GM10847 (cell line): ENCODE measurements around the gene RPUSD1.

Experiments
- POLR2A ChIP-seq: IDR thresholded peaks from 2 replicates; pipeline ENCODE4 v1.6.1; 2011; ENCODE audit not compliant: insufficient read length; ENCODE audit errors: extremely low read depth

RPUSD1 gene, protein sequence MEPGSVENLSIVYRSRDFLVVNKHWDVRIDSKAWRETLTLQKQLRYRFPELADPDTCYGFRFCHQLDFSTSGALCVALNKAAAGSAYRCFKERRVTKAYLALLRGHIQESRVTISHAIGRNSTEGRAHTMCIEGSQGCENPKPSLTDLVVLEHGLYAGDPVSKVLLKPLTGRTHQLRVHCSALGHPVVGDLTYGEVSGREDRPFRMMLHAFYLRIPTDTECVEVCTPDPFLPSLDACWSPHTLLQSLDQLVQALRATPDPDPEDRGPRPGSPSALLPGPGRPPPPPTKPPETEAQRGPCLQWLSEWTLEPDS

DNA sequence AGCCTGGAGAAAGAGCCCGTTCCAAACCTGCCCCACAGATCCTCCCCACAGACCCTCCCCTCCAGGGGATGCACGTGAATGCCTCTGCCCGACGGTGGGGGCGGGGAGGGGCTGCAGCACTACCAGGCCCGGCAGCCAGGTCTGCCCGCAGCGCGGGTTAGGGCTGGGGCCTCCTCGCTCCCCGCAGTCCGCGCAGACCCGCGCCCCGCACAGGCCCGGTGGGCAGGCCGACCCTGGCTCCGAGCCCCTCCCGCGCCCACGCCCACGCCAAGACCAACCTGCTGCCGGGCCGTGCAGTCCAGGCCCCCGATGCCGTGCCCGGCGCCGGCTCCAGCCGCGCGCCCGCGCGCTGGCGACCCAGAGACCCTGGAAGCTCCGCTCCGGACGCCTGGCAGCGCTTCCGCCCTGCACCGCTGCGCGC, at the start of gene RPUSD1:
Gene RPUSD1, minus strand, starts transcription at position 404 of the 421 bp plus-strand sequence. CDS start 644 bp downstream, outside the sequence.
- peak; percentile 47 for TF ChIP-seq POLR2A

- TF ChIP-seq POLR2A, result no peak
Measured at GRCh38 chr16:836221-836620, 48.0 kb upstream of the RPUSD1 start.

GRCh38 chr16:835373-835772, 47.2 kb upstream of the RPUSD1 start:
- TF ChIP-seq POLR2A, result no peak

DNA sequence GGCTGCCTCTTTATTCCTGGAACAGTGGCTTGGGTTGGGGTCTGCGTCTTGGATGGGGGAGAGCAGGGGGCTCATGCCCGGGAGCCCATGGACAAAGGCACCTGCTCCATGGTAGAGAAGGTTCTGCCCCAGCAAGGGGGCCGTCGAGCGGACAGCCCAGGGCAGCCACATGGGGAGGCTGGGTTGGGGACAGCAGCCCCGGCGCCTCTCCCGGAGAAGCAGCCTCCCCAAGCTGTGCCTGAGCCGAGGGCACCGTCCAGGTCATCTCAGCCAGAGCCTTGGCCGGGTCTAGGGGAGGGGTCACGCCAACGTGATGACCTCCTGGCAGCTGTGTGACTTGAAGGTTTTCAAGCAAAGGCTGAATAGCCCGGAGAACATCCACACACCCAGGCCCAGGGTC, 45.2 kb upstream of the RPUSD1 start:
- TF ChIP-seq POLR2A, result no peak

- no peak for TF ChIP-seq POLR2A
Measured at GRCh38 chr16:832652-833336, 44.6 kb upstream of the RPUSD1 start.

- no peak for TF ChIP-seq POLR2A
Measured at GRCh38 chr16:831571-832413, 43.6 kb upstream of the RPUSD1 start.

DNA sequence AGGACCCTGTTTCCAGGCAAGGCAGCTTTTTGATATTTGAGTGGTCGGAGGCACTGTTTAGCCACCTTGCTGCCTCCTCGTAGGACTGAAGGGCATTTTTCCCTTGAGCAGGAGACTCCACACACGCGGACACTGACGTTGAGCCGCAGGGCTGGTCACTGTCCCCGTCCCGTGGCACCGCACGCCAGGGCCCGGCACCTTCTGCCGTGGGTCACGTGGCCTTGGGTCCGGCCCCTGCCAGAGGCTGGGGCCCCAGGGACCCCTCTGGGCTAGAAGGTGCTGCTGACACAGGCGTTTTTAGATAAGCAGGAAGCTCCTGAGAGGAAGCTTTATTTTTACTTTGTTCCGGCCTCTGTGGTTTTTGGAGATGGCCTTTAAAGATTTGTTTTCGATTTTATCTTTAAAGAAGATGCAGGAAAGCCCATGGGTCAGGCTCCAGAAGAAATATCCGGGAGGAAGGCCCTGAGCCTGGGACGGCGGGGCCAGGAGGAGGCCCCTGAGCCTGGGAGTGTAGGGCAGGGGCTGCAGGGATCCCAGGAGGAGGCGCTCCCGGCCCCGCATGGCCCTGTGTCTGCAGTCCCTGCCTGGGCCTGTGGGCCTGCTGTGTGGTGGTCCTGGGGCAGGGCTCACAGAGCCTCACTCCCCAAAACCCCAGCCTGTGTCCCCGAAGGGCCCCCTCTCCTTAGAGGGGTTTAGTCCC, 42.8 kb upstream of the RPUSD1 start:
- no peak for TF ChIP-seq POLR2A

DNA sequence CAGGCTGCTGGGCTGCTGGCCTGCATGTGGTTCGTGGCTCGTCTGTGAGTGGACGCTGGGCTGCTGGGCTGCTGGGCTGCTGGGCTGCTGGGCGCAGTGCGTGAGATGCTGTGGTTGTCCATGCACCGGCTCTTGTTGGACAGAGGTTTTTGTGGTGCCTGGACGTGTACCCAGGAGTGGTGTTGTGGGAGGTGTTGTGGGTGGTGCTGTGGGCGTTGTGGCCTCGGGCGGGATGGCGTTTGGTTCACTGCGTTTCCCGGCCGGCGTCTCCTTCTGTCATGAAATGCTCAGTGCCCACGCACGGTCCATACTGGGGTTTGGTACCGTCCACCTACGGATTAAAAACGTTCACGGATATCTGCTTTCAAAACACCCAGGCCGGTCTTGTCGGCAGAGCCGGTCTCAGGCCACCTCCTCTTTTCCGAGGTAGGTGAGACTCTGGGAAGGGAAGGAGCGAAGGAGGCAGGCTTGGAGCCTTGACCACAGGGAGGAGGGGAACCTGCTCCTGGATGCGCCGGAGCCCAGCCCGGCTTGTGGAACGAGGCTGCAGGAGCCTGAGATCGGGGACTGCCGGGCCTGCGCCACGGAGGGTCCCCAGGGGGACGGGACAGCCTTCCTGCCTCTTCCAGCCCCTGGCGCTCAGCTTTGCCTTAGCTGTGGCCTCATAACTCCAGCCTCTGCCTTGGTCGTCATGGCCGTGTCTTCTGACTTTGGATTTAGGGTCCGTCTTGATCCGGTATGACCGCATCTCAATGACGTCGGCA, 42.1 kb upstream of the RPUSD1 start:
- no peak for TF ChIP-seq POLR2A

DNA sequence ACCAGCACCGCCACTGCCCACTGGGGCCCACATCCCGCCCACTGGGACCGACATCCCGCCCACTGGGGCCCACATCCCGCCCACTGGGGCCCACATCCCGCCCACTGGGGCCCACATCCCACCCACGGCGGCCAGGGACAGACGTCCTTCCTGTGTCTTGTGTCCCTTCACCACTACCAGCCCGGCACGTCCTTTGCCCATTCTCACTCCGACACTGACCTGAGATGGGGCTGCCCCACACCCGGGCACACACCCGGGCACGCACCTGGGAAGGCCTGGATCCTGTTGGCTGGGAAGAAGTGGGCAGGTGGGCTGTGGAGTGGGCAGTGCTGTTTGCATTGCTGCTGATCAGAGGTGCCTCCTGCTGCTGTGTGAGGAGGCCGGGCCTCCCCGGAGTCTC, 40.7 kb upstream of the RPUSD1 start:
- TF ChIP-seq POLR2A, result no peak

GRCh38 chr16:827513-827912, 39.3 kb upstream of the RPUSD1 start:
- no peak for TF ChIP-seq POLR2A

GRCh38 chr16:825341-826061, 37.3 kb upstream of the RPUSD1 start:
- no peak for TF ChIP-seq POLR2A

GRCh38 chr16:824601-825000, 36.4 kb upstream of the RPUSD1 start:
- no peak for TF ChIP-seq POLR2A

DNA sequence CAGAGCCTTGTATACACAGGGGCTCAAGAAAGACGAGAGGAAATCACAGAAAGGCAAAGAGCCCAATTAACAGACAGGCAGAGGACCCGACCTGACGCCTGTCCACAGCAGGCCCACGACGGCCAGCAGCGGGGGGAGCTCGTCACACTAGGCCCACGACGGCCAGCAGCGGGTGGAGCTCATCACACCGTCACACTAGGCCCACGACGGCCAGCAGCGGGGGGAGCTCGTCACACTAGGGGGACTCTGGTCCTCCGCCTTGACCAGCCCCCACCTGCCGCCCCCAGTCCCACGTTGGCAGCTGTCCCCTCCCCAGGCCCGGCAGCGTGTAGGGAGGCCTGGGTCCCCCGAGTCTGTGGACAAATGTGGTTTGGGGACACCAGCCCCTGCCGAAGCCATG, 36.0 kb upstream of the RPUSD1 start:
- no peak for TF ChIP-seq POLR2A

- no peak for TF ChIP-seq POLR2A
Measured at GRCh38 chr16:822909-823297, 34.7 kb upstream of the RPUSD1 start.
